Fibroblast of the conjunctiva (primary cell): ENCODE data around the gene TPPP.

ENCODE experiments used
- DNase-seq: peaks from one replicate; pipeline ENCODE4 v3.0.0-alpha.2; 2010; ENCODE audit warnings: low read depth

TPPP gene

DNA sequence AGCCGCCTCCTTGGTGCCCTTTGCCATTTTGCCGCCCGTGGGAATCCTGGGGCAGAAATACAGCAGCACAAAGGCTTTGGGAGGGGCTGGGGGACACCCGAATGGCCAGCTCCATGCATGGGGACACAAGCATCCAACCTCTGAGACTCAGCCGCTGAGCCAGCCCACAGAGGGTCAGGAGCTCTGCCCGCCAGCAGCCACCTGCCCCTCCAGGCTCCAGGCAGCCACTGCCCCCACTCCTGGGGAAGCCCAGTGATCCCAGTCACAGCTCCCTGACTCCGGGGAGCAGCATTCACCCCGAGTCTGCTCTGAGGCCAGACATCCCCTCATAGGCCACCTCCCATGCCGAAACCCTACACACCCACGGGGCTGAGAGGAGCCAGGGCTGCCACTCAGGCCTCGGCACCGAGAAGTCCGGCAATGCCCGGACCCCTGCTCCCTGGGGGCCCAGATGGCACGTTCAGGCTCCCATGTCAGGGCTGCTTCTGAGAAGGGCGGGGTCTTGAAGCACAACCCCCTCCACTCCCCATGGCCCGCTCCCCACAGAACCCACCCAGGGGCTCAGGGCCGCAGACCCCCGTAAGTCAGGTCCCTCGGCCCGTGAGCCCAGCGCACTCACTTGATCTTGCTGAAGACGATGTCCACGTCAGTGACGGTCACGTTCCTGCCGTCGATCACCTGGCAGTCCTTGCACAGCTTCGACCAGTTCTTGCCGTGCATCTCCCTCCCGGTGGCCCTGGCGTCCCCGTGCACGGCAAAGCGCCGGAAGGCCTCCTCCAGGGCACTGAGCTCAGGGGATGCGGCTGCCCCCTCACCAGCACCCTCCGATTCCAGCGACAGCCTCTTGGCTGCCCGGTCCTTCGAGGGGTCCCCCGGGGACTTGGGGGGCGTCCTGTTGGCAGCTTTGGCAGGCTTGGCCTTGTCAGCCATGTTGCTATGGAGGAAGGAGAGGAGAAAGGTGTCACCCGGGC lies 15.7 kb downstream of the TPPP start:
- no peak for DNase-seq

DNA sequence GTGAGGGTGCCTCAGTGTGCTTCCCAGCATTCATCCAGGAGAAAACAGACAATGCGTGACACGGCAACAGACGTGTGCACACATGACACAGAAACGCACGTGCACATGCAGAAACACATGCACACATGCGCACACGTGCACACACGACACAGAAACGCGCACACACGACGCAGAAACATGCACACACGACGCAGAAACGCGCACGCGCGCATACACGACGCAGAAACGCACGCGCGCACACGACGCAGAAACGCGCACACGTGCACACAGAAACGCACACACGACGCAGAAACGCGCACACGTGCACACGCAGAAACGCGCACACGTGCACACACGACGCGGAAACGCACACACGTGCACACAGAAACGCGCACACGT lies 16.5 kb downstream of the TPPP start:
- DNase-seq = no peak

DNA sequence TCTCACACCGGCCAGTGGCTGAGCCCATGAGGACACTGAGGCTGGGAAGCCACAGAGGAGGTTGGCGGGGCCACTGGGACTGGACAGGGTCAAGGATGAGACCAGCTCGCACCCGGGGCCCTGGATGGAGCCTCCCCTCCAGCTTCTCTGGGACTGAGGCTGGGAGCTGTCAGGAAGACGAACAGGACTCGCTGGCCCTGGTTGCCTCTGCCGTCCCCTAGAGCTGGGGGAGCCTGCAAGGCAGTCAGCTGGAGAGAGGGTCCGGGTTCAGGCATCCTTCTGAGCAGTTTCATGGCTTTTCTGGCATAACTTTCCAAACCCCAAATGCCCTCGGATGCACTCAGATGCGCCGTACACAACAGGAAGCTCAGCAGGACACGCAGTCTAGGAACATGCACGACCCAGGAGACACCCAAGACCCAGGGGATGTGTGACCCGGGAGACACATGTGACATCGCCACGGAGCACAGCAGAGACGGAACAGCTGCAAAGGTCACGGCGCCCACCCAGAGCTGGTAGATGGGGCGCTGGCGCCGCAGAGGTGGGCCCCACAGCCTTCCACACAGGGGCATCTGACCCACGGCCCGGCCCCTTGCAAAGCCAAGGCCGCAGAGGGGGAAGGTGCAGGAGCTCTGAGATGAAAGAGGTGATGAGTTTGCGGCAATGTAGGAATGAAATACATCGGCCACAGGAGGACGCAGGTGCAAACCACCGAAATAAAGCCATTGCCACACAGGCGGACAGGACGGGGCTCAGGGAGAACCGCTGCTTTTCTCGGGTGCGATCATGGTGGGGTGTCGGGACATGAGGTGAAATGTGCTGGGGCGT lies 17.1 kb downstream of the TPPP start:
- DNase-seq = no peak

DNA sequence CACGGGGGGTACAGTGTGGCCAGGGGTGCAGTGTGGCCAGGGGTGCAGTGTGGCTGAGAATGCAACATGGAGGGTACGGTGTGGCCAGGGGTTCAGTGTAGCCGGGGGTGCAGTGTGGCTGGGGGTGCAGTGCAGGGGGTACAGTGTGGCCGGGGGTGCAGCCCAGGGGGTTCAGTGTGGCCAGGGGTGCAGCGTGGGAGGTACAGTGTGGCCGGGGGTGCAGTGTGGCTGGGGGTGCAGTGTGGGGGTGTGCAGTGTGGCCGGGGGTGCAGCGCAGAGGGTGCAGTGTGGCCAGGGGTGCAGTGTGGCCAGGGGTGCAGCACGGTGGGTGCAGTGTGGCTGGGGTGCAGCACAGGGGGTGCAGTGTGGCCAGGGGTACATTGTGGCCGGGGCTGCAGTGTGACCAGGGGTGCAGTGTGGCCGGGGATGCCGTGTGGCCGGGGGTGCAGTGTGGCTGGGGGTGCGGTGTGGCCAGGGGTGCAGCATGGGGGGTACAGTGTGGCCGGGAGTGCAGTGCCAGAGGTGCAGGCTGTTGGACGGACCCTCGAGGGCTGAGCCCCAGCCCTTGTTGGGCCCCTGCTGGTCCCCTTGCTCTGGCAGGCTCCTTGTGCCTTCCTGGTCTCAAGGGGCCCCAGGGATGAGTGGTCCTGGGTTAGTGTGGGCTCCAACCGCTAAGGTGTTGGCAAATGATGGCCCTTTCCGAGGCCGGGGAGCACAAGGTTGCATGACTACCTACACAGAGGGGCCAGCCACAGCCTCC lies 17.9 kb downstream of the TPPP start:
- no peak for DNase-seq

DNA sequence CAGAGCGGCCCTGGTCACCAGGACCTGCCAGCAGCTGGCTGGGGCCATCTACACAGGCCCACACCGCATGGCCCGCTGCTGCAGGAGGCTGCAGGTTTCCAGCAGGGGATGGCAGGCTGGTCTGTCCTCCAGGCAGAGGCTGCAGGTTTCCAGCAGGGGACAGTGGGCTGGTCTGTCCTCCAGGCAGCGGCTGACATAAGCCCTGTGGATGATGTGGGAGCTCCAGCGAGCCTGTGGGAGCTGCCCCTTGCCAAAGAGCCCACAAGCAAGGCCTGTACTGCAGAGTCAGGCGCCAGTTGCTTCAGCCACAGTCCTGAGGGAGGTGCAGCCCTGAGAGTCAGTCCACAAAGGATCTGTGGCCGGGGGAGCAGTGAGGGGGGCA lies 18.5 kb downstream of the TPPP start:
- no peak for DNase-seq

DNA sequence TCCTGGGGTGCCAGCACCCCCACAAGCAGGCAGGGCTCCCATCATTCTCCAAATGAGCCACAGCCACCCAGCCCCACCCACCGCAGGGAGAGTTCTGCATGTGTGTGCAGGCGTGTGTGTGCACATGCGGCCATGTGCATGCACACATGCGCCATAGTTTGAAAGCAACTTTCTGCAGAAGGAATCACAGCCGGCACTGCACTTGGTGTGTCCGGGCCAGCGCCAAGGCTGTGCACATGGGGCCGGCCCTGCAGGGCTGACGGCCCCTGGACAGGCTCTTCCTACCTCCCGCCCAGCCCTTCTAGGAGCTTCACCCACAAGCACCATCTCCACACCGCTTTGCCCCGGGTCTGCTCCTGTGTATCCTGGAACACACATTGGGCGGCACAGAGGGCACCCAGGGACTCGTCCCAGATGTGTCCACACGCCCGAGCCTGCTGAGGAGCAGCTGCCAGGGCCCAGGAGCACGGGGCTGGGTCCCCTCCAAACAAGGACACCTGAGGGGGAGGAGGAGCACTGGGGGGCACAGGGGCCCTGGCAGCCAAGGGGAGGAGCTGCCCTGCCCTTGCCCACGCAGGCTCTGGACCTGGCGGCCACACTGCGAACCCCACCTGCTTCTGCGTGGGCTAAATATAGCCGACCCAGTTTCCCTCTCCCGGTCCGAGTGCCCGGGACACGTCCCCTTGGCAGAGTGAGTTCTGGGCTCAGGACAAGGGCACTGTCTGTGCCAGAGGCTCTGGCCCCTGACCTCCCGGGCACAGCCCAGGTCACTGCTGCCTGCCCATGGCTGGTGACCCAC lies 19.1 kb downstream of the TPPP start:
- no peak for DNase-seq

DNA sequence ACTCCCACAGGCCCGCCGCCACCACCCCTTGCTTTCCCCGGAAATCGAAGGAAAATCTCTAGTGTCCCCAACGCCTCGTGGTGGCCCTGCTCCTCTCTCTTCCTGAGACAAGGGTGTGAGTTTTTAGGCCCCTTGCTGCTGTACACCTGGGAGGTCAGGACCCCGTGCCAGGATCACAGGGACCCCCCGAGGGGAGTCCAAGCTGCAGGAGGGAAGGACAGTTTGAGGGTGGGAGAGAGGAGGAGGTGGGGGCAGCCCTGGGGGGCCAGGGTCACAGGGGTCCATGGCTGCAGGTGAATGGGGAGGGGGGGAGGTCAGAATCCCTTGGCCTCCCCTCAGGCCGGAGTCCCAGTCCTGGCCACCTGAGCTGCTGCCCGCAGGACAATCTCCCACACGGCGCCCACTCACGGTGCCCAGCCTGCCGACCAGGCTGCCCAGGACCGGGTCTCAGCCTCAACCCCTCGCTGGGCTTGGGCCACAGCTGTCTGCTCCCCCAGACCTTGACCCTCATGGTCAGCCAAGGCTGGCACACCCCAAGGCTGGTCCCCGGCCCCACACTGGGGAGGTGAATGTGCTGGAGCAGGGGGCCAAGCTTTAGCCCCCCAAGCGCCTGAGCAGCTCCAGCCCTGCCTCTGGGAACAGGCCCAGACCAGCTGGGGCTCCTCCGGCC lies 19.9 kb downstream of the TPPP start:
- DNase-seq = no peak

DNA sequence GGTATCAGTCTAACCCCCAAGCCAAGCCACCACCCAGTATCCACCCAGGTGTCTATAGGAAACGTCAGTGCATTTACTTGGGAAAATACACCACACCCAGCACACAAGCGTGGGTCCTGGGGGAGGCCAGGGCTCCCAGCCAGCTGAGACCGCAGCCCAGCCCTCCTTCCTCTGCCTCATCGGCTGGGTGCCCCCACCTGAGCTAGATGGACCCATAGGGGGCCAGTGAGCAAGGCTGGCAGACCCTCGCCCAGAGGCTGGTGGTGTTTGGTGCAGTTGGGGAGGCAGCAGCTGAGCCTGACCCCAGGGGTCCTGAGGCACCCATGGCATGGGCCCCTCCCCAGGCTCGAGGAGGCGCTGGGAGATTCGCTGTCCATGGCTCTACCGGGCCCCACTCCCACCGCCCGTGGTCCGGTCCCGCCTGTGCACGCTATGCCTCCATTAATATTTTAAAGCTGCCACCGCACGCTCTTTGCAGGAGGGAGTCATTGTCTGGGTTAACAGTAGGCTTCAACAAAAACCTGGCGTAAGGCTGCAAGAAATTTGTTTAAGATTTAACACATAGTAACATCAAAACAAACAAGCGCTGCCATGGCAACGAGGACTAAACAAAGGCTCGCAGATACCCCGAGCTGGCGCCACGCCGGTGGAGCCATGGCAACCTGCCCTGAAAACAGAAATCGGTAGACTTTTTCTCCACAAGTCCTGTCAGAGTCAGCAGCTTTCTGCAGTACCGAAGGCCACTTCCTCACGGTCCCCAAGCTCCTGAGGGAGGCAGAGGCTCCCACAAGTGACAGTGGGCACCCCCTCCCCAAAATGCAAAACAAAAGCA lies 20.6 kb downstream of the TPPP start:
- peak; percentile 77 for DNase-seq

DNA sequence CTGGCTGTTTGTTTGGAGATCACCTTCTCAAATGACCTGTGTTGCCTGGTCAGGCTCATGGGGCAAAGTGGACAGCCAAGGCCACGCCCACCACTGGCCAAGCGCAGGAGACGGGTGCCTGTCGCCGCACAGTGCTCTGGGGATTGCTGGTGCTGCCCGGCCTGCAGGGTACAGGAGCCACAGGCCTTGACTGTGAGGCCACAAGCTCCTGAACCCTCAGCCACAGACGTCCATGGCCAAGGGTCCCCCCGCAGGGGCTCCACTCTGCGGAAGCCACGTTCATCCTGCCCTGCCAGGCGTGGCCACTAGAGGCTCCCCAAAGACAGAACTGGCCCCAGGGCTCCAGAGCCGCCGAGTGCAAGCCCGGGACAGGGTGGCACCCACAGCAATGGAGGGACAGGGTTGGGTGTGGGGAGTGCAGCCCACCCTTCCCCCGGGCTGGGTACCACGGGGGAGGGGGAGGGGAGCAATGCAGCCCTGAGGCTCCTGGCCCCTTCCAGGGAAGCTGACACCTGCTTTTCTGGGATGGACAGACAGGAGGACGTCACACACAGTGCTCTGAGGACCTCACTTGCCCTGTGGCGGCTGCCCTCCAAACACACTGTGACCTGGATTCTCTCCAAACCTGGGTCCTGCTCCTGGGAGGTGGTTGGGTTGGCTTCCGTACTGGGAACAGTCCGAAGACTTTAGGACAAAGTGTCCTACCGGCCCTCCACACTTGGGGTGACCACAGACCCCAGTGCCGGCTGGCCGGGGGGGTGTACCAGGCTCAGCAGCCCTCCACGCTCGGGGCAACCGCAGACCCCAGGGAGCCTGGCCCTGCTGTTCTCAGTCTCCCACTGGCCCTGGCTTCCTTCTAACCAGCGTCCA lies 21.5 kb downstream of the TPPP start:
- DNase-seq = peak; percentile 18

DNA sequence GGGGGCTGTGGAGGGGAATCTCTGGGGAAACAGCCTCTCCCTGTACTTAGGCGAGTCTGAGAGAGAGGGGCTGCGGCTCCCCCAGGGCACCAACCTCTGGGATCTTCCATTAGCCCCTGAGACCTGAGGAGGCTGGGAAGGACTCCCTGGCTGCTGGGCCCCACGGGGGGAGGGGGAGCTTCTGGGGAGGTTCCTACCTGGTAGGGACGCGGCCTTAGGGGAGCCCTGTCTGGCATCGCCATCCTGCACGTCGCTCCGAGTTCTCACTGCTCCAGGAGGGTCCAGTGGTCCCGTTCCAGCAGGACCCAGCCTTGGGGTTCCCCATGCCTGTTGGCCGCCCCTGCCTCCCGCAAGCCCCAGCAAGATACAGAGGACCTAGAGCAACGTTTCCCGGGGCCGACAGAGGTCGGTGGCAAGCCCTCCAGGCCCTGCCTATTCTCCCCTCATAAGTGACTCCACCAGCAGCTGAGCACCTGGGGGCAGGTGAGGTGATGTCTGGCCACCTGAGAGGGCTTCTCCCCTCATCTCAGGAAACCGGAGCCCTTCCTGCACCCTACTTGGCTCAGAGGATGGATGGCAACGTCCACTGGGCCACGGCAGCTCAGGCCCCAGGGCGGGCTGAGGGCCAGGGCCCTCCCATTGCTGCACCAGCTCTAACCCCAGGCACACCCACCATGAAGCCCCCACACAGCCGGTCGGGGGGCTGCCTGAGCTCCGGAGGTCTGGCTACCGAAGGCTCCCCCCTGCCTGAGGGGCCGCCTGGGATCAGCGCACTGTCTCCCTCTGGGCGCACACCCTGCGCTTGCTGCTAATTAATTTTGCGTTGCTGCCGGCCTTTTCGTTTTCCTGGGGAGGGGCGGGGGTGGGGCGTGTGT lies 22.5 kb downstream of the TPPP start:
- DNase-seq = no peak

DNA sequence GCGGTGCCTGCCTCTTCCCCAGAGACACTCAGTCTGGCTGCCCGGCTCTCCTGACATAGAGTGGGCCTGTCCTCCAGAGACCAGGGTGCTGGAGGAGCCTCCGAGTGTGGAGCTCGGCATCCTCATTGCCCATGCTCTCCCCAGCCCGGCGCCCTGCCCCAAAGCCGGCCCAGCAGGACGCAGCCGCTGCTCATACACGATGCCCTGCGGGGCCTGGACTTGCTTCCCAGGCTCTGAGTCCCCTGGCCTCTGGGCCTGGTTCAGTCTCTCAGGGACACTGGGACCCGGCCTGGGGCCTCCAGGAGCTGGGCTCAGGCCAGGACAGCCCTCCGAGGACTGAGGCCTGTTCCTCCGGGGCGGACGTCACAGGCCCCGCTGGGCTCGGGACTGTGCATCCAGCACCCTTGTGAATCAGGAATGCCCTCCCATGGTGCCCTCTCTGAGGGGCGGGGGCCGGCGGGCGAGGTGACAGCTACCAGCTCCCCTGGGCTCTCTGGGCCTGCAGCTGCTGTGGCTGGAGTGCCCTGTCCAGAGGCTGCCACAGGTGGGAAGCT lies 23.2 kb downstream of the TPPP start:
- no peak for DNase-seq

DNA sequence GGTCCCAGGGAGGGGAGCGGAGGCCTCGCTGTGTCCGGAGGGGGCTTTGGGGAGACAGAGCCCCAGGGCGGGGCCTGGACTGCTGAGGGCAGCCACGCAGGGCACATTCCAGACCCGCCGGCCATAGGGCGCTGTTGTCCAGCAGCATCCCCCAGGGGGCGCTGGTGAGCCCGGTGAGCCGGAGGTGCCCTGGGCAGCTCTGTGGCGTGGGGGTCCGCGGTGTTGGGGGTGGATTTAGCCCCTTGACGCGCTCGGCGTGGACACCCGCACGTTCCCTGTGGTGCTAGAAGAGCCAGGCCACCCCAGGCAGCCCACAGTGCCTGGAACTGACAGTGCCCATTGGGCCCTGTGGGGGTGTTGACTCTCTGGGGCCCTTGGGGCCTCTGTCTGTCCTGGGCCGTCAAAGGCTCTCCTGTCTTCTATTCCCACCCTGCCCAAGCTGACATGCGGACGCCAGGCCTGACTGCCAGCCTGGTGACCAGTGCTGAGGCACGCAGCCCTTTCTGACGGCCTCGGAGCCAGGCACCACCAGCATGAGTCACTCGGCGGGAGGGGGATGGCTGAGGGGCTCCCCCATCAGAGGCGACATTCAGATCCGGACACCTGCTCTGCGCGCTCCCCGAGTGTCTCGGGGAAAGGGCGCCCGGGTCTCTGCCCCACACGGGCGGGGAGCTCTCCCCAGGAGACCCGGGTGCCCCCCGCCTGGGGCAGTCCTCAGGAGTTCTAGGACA lies 23.9 kb downstream of the TPPP start:
- no peak for DNase-seq

DNA sequence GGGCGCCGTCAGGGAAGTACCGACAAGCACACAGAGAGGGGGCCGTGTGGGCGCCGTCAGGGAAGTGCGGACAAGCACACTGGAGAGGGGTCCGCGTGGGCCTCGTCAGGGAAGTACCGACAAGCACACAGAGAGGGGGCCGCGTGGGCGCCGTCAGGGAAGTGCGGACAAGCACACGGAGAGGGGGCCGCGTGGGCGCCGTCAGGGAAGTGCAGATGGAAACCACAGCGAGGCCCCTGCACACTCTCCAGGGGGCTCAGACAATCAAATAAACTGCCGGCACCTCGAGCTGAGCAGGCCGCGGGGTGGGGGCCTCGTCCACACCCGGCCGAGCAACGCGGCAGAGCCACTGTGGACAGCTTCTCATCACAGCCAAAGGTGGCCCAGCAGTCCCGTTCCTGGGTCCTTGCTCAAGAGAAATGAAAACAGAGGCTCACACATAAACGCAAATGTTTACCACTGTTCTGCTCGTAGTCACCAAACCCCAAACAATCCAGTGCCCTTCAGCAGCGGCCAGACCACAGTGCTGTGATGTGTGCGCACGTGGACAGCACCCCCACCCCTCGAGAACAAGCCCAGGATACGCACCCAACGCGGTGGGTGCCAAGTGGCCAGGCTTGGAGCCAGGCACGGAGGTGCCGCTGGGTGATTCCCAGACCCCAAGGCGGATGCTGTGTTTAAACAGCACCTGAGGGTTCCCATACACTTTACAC lies 24.7 kb downstream of the TPPP start:
- DNase-seq = no peak

DNA sequence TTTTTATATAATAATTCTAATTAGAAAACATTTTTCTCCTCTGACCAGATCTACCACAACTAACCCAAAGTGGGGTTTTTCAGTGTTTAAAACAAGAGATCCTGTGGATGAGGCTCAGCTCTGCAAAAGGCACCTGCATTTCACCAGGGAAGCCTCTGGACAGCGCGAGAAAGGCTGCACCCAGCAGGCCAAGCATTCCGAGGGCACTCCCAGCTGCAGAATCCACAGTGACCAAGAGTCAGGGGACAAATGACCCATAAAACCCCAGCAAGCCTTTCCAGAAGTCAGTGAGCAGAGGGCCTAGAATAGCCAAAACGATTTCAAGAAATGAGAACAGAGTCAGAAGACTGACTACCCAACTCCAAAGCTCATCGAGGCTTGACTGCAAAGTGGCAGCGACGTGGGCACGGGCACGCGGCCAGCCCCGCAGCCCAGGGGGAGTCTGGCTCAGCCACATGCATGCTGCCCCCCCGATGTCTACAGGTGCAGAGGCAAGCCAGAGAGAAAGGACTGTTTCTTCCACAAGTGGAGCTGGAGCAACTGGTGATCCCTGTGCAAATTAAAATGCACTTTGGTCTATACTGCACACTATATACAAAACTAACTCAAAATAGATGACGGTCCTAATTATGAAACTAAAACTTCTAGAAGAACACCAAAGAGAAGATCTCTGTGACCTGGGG lies 26.2 kb downstream of the TPPP start:
- no peak for DNase-seq

DNA sequence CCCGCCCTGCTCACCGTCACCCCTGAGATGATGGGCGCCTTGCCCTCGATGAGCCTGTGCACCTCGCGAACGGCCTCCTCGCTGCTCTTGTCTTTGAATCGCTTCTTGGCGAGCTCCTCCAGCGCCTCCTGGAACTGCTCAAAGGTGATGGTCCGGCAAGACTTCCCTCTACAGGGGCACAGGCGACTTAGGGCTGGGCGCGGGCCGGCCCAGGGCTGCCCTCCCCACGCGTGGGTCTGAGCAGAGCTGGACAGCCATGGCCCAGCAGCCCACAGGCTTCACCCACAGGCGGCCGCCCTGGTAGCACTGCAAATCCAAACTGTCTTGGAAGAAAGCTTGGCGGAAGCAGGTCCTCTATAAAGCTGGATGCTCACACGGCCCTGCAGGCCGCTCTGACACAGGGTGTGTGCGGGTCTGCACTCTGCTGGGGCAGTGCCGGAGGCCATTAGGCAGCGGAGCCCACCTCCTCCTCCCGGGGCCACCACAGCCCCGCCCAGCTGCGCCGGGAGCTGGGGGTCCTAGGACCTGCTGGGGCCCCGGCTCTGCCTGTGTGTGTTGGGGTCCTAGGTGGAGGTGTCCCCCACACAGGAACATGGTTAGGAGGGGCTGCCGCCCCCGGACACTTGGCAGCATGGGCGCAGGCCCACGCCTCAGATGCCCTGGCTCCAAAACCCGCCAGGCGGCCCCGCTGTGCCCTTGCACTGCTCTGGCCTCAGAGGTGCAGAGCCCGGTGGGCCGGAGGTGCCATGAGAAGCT lies 27.0 kb downstream of the TPPP start:
- DNase-seq = no peak
